ENCODE measurements around the gene FBXO27. TPM values are rescaled to one million over a fixed set of nuclear protein-coding genes. Genes with fewer than 3 reads are reported as not detected.

FBXO27 gene
- polyA plus RNA-seq, 1 donor, result 13.5 TPM

DNA sequence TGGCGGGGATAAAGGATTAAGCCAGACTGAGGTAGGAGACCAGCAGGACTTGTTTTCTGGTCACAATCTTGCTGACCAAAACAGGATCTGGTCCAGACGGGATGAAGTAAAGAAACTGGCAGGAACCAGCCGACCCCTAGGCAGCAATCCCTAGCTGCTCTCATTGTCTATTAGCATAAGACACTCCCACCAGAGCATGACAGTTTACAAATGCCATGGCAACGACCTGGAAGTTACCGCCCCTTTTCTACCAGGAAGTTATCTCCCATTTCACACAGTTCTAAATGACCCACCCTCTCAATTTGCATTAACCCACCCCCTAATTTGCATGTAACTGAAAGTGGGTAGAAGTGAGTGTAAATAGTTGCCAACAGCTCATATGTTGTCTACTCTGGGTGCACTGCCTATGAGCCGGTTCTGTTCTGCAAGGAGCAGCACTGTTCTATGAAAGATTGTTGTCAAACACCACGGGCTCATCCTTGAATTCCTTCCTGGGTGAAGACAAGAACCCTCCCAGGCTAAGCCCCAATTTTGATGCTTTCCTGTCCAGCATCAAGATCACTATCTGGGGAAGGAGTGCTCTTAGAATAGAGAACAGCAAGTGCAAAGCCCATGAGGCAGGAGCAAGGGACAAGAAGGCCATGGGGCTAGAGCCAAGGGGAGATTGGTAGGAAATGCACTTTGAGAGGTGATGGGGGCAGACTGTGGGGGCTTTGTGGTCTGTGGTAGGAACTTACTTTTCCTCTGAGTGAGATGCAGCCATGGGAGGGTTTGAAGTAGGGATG is 13.9 kb upstream of the FBXO27 start:
- no peaks in the 10 kb centered on the region for H3K36me3 ChIP-seq (ENCODE audit: control insufficient read depth, insufficient read depth, low read length)
- peak in 1 of 2 donors; percentile 30 for DNase-seq
- H3K27me3 ChIP-seq (ENCODE audit: control insufficient read depth, insufficient read depth, low read length), result no peaks in the 10 kb centered on the region
- no CpG with 5 or more reads among the region's 7 CpGs for WGBS (ENCODE audit: insufficient coverage, low lambda C conversion rate)
- peaks cover 5% of the 10 kb centered on the region for H3K9me3 ChIP-seq (ENCODE audit: control insufficient read depth, low read depth, low read length)
- peak overlapping the region; percentile 74 for H3K27ac ChIP-seq (ENCODE audit: low read length)
- peaks cover 28% of the 10 kb centered on the region for H3K4me1 ChIP-seq (ENCODE audit: control insufficient read depth, insufficient read depth, low read length)
- no peak overlapping the region for H3K4me3 ChIP-seq (ENCODE audit: low read length)

DNA sequence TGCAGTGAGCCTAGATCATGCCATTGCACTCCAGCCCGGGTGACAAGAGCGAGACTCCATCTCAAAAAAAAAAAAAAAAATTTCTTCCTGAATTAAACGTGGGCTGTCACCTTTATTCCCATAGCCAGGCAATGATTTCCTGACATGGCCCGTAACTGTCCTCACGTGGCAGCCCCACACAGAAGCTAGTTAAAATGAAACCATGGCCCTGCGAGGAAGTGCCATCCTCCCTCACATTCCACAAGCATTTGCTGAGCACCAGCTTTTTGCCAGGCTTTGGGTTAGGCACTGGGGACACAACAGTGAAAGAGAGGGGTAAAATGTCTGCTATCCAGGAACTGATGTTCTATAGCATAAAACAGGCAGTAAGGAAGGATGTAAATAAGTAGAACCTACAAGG is 13.2 kb upstream of the FBXO27 start:
- WGBS (ENCODE audit: insufficient coverage, low lambda C conversion rate), result no CpG with 5 or more reads among the region's 6 CpGs
- H3K27ac ChIP-seq (ENCODE audit: low read length), result peak overlapping the region; percentile 74
- peak in 1 of 2 donors; percentile 15 for DNase-seq

GRCh38 chr19:39038098-39038497 is 5.7 kb upstream of the FBXO27 start:
- DNase-seq, result peak in 1 of 2 donors; percentile 72
- Histone ChIP-seq H3K4me1 (ENCODE audit: control insufficient read depth, insufficient read depth, low read length) (peaks cover 26% of the 10 kb centered on the region), H3K27me3 (ENCODE audit: control insufficient read depth, insufficient read depth, low read length) (no peaks in the 10 kb centered on the region), H3K36me3 (ENCODE audit: control insufficient read depth, insufficient read depth, low read length) (no peaks in the 10 kb centered on the region), H3K9me3 (ENCODE audit: control insufficient read depth, low read depth, low read length) (no peaks in the 10 kb centered on the region), H3K4me3 (ENCODE audit: low read length) (no peak overlapping the region), H3K27ac (ENCODE audit: low read length) (no peak overlapping the region)
- 0% methylated on average over 1 of the region's 9 CpGs for WGBS (ENCODE audit: insufficient coverage, low lambda C conversion rate)

More for the DNA sequence above, 13.2 kb upstream of the FBXO27 start:
- H3K27me3 ChIP-seq (ENCODE audit: control insufficient read depth, insufficient read depth, low read length), result no peaks in the 10 kb centered on the region
- H3K4me3 ChIP-seq (ENCODE audit: low read length), result no peak overlapping the region
- H3K9me3 ChIP-seq (ENCODE audit: control insufficient read depth, low read depth, low read length), result peaks cover 5% of the 10 kb centered on the region
- H3K36me3 ChIP-seq (ENCODE audit: control insufficient read depth, insufficient read depth, low read length), result no peaks in the 10 kb centered on the region
- H3K4me1 ChIP-seq (ENCODE audit: control insufficient read depth, insufficient read depth, low read length), result peaks cover 28% of the 10 kb centered on the region

- peaks cover 30% of the 10 kb centered on the region for H3K4me1 ChIP-seq (ENCODE audit: control insufficient read depth, insufficient read depth, low read length)
- no peak for DNase-seq
- peak overlapping the region; percentile 58 for H3K27ac ChIP-seq (ENCODE audit: low read length)
- H3K36me3 ChIP-seq (ENCODE audit: control insufficient read depth, insufficient read depth, low read length), result no peaks in the 10 kb centered on the region
- 33% methylated on average over 1 of the region's 2 CpGs for WGBS (ENCODE audit: insufficient coverage, low lambda C conversion rate)
- peaks cover 5% of the 10 kb centered on the region for H3K27me3 ChIP-seq (ENCODE audit: control insufficient read depth, insufficient read depth, low read length)
- H3K4me3 ChIP-seq (ENCODE audit: low read length), result no peak overlapping the region
- H3K9me3 ChIP-seq (ENCODE audit: control insufficient read depth, low read depth, low read length), result no peaks in the 10 kb centered on the region
Measured at GRCh38 chr19:39037194-39037593, 4.8 kb upstream of the FBXO27 start.

DNA sequence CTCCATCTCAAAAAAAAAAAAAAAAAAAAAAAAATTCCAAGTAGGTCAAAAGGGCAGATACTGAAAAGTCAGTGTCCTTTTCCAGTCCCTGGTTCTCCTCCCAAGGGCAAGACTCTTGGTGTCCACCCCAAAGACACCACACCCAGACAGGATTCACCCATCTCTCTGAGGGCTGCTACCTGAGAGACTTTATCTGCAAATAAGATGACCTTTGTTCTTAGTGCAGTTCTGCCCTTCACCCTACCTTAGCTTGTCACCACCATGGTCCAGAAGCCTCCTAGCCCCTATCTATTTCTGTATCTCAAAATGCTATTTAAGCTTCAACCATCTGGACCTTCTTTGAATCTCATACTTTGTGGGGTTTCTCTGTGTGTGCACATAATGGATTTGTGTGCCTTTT is 4.2 kb upstream of the FBXO27 start:
- Histone ChIP-seq H3K27me3 (ENCODE audit: control insufficient read depth, insufficient read depth, low read length) (peaks cover 5% of the 10 kb centered on the region), H3K36me3 (ENCODE audit: control insufficient read depth, insufficient read depth, low read length) (no peaks in the 10 kb centered on the region), H3K4me3 (ENCODE audit: low read length) (no peak overlapping the region), H3K4me1 (ENCODE audit: control insufficient read depth, insufficient read depth, low read length) (peaks cover 30% of the 10 kb centered on the region), H3K27ac (ENCODE audit: low read length) (peak overlapping the region; percentile 58), H3K9me3 (ENCODE audit: control insufficient read depth, low read depth, low read length) (no peaks in the 10 kb centered on the region)
- DNase-seq, result peak in 1 of 2 donors; percentile 60

DNA sequence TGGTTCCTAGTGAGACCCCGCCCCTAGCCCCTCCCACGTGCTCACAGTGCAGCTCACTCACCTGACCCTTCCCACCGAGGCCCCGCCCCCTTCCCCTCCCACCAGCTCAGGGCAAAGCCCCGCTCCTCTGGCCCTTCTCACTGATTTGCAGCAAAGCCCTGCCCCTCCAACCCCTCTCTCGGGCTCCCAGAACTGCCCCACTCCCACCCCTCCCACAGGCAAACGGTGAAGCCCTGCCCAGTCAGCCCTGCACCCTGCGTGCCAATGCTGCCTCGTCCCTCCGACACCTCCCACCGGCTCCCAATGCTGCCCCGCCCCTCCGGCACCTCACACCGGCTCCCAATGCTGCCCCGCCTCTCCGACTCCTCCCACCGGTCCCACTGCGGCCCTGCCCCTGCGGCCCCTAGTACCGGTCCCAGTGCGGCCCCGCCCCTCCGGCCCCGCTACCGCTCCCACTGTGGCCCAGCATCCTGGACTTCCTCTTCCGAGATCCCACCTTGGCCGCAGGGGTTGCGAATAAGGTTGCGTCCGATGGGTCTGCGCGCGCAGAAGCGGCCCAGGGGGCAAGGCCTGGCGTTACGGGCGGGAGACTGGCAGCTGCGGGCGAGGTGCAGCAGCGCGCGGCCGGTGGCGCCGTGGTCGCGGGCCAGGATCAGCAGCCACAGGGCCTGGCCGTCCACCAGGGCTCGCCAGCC is 834 bp downstream of the FBXO27 start:
- WGBS (ENCODE audit: insufficient coverage, low lambda C conversion rate), result no CpG with 5 or more reads among the region's 49 CpGs
- H3K4me1 ChIP-seq (ENCODE audit: control insufficient read depth, insufficient read depth, low read length), result peaks cover 18% of the 10 kb centered on the region
- H3K4me3 ChIP-seq (ENCODE audit: low read length), result peak overlapping the region; percentile 51
- H3K36me3 ChIP-seq (ENCODE audit: control insufficient read depth, insufficient read depth, low read length), result peaks cover 4% of the 10 kb centered on the region
- no peaks in the 10 kb centered on the region for H3K9me3 ChIP-seq (ENCODE audit: control insufficient read depth, low read depth, low read length)
- H3K27me3 ChIP-seq (ENCODE audit: control insufficient read depth, insufficient read depth, low read length), result peaks cover 5% of the 10 kb centered on the region
- peak; percentile 92 to 97 for DNase-seq
- peak overlapping the region; percentile 91 for H3K27ac ChIP-seq (ENCODE audit: low read length)

DNA sequence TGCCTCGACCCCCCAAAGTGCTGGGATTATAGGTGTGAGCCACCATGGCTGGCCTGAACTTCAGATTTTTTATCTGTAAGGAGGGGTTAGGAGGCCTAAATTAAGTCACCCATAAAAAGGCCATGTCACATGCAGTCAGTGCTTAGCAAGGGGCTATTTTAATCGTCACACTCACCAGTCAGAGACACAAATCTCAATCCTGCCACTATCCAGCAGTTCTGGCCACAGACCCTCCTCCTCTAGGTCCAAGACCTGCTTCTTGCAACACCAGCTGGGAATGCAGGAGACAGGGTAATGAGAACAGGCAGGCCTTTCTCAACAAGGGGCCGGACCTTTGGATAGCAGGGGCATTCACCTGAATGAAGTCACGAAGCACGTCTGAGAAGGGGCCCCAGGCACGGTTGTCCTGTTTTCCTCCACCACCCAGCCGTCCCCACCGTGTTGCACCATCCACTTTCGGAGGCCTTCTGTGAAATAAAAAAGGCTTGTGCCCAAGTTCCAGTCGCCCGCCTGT is 1.4 kb downstream of the FBXO27 start:
- Histone ChIP-seq H3K4me3 (ENCODE audit: low read length) (peak overlapping the region; percentile 51), H3K36me3 (ENCODE audit: control insufficient read depth, insufficient read depth, low read length) (peaks cover 4% of the 10 kb centered on the region), H3K27me3 (ENCODE audit: control insufficient read depth, insufficient read depth, low read length) (peaks cover 5% of the 10 kb centered on the region), H3K27ac (ENCODE audit: low read length) (peak overlapping the region; percentile 91), H3K4me1 (ENCODE audit: control insufficient read depth, insufficient read depth, low read length) (peaks cover 18% of the 10 kb centered on the region), H3K9me3 (ENCODE audit: control insufficient read depth, low read depth, low read length) (no peaks in the 10 kb centered on the region)
- WGBS (ENCODE audit: insufficient coverage, low lambda C conversion rate), result no CpG with 5 or more reads among the region's 11 CpGs
- peak; percentile 95 to 96 for DNase-seq

GRCh38 chr19:39024875-39025641 is 7.3 kb downstream of the FBXO27 start:
- no CpG with 5 or more reads among the region's 14 CpGs for WGBS (ENCODE audit: insufficient coverage, low lambda C conversion rate)
- no peak for DNase-seq
- Histone ChIP-seq H3K36me3 (ENCODE audit: control insufficient read depth, insufficient read depth, low read length) (peaks cover 4% of the 10 kb centered on the region), H3K9me3 (ENCODE audit: control insufficient read depth, low read depth, low read length) (no peaks in the 10 kb centered on the region), H3K27me3 (ENCODE audit: control insufficient read depth, insufficient read depth, low read length) (no peaks in the 10 kb centered on the region), H3K4me1 (ENCODE audit: control insufficient read depth, insufficient read depth, low read length) (no peaks in the 10 kb centered on the region), H3K27ac (ENCODE audit: low read length) (no peak overlapping the region), H3K4me3 (ENCODE audit: low read length) (no peak overlapping the region)

DNA sequence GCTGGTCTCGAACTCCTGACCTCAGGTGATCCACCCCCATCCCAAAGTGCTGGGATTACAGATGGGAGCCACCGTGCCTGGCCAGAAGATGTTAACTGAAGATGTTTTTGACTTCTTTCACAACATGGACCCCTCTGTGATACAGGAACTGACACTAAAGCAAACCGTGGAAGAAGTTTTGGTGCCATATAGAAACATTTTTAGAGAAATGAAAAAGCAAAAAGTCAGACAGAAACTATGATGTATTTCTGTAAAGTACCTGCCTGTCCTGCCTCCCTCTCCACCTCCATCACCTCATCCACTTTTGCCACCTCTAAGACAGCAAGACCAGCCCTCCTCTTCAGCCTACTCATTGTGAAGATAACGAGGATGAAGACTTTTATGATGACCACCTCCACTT is 11.3 kb downstream of the FBXO27 start:
- Histone ChIP-seq H3K36me3 (ENCODE audit: control insufficient read depth, insufficient read depth, low read length) (no peaks in the 10 kb centered on the region), H3K4me1 (ENCODE audit: control insufficient read depth, insufficient read depth, low read length) (no peaks in the 10 kb centered on the region), H3K4me3 (ENCODE audit: low read length) (no peak overlapping the region), H3K27ac (ENCODE audit: low read length) (no peak overlapping the region), H3K27me3 (ENCODE audit: control insufficient read depth, insufficient read depth, low read length) (no peaks in the 10 kb centered on the region), H3K9me3 (ENCODE audit: control insufficient read depth, low read depth, low read length) (no peaks in the 10 kb centered on the region)
- WGBS (ENCODE audit: insufficient coverage, low lambda C conversion rate), result 83% methylated on average over 2 of the region's 4 CpGs
- no peak for DNase-seq

DNA sequence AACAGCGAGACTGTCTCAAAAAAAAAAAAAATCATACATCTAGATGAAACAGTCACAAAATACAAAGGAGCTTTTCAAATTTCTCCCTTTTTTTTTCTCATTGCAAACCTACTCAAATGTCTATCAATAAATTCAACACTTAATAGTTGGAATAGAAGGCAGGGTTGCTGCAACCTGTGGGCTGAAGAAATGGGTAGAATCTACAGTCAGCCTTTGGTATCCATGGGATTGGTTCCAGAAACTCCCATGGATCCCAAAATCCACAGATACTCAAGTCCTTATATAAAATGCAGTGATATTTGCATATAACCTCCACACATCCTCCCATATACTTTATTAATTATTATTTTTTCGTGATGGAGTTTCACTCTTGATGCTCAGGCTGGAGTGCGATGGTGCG is 14.7 kb downstream of the FBXO27 start:
- no peaks in the 10 kb centered on the region for H3K4me1 ChIP-seq (ENCODE audit: control insufficient read depth, insufficient read depth, low read length)
- WGBS (ENCODE audit: insufficient coverage, low lambda C conversion rate), result no CpG with 5 or more reads among the region's 4 CpGs
- no peaks in the 10 kb centered on the region for H3K36me3 ChIP-seq (ENCODE audit: control insufficient read depth, insufficient read depth, low read length)
- H3K9me3 ChIP-seq (ENCODE audit: control insufficient read depth, low read depth, low read length), result no peaks in the 10 kb centered on the region
- H3K4me3 ChIP-seq (ENCODE audit: low read length), result no peak overlapping the region
- no peak for DNase-seq
- no peaks in the 10 kb centered on the region for H3K27me3 ChIP-seq (ENCODE audit: control insufficient read depth, insufficient read depth, low read length)
- H3K27ac ChIP-seq (ENCODE audit: low read length), result no peak overlapping the region

Data from large intestine (tissue), 3 donors.